ENCODE measurements around the gene ARVCF.

ARVCF gene

GRCh38 chr22:20029550-20030225 is 13.1 kb upstream of the ARVCF start:
- DNase-seq = no peak

DNA sequence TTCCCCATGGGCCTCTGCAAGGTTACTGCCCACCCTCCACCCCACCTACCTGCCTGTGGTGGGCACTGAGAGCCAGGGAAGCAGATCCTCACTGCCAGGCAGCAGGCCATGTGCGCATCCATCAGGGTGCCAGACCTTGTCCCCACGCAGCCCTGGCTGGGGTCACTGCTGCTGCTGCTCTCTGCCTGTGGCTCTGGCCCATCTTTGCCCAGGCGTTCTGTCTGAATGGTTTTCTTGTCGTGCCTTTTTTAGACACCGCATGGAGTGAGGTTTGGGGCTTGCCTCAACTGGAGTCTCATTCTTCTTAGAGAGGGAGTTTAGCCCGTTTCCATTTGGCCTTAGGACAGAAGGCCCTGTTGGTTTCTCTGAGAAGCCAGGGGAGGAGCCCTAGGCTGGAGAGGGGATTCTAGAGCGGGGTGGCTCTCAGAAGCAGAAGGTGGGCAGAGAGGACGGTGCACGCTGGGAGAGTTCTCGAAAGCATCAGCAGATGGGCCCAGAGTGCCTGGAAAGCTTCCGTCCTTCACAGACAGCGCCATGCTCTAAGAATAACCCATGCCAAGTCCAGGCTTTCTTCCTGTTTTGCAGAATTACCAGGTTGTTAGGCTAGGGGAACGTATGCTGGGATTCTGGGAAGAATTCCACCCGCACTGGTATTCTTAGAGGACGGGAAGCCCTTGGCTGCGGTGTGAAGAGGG is 12.4 kb upstream of the ARVCF start:
- peak; percentile 6 for DNase-seq

GRCh38 chr22:20027966-20028854 is 11.6 kb upstream of the ARVCF start:
- DNase-seq = no peak

DNA sequence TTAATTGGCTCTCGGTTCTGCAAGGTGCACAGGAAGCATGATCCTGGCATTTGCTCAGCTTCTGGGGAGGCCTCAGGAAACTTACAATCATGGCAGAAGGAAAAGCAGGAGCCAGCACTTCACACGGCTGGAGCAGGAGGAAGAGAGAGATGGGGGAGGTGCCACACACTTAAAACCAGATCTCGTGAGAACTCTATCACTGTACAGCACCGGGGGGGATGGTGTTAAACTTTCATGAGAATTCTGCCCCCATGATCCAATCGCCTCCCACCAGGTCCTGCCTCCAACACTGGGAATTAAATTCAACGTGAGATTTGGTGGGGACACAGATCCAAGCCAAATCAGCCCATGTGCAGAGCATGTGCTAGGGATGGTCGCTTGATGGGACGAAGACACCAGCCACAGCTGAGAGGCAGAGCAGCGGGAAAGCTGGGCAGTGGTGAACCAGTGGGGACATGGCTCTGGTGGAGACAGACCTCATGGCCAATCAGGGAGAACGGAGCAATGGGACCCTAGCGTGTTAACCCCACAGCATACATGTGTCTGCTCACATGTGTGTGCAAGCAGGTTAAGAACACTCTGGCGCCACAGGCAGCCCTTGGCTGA is 10.5 kb upstream of the ARVCF start:
- DNase-seq = no peak

DNA sequence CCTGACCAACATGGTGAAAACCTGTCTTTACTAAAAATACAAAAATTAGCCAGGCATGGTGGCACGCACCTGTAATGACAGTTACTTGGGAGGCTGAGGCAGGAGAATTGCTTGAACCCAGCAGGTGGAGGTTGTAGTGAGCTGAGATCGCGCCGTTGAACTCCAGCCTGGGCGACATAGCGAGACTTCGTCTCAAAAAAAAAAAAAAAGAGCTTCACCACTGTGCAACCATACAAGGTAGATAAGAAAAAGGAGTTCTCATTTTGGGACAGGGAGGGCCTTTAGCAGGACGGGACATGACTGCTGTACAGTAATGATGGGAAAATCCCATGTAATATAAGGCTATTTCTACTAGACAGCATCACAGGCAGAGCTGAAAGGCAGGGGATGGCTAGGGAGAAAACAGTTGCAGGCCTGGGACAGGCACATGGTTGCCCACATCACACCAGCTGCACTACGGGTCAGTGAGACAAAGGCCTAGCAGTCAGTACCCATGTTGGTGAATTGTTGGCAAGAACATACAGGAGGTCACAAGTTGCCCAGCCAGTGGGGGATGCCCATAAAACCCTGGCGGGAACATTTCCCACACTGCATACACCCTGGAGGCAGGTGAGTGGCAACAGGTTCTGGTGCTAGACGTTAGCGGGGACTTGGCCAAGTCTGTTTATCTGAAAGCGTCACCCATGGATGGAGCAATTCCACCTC is 9.7 kb upstream of the ARVCF start:
- no peak for DNase-seq

- no peak for DNase-seq
Observed at GRCh38 chr22:20025401-20026203, 9.0 kb upstream of the ARVCF start.

GRCh38 chr22:20024650-20025397 is 8.2 kb upstream of the ARVCF start:
- no peak for DNase-seq

GRCh38 chr22:20024225-20024624 is 7.6 kb upstream of the ARVCF start:
- peak; percentile 30 for DNase-seq

DNA sequence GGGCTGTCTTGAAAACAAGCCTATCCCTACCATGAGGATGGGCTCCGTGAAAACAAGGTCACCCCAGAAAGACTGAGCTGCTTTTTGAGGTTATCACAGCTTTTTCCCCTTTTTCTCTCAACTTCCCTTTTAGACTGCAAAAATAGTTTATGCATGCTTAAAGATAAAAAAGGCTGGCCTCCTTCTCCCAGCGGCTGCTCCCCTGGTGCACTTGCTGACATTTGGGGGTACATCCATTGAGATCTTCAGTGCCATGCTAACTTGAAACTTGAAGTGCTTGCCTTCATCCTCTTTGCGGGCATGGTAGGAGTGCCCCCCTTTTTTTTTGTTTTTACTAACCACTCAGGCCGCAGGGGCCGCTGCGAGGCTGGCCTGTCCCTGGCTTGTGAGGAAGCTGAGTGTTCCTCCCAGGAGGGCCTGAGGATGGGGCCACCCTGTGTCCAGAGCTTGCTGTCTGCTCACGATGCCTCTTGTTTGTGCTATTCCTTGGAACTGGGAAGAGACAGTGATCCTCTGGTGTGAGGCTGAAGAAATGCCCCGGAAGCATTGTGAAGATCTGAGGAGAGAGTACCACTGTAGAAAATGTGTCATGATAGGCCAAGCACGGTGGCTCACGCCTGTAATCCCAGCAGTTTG is 6.5 kb upstream of the ARVCF start:
- DNase-seq = no peak

DNA sequence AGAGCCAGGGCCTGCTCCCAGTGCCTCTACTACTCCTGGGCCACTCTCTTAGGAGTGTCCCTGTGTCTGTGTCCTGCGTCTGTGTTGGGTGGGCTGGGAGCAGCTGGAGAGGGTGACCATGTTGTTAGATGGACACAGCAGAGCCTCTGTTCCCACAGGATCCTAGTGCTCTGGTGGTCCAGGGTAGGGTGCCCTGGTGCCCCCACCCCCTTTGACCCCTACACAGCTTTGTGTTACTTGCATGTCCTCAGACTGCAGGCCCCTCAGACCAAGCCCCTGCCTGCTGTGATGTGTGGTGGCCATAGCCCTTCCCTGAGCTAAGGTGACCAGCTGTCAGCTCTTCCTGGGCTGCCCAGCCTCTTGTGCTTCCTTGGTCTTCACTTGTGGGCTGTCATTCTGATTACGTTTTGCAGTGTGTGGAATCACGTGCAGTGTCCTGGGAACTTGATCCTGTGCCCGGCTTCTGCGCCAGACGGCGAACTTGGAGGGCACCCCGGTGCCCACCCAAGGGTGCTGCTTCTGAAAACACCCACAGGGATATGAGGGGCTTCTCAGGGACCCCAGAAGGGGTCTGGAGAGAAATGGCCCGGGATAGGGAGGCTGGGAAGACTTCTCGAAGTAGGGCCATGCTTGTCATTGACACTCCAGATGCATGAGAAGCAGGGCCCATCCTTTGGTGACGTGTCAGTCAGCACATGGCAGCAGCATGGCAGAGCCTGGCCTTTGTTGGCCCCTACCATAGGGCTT is 5.8 kb upstream of the ARVCF start:
- no peak for DNase-seq

- DNase-seq = no peak
Observed at GRCh38 chr22:20021196-20022181, 4.9 kb upstream of the ARVCF start.

DNA sequence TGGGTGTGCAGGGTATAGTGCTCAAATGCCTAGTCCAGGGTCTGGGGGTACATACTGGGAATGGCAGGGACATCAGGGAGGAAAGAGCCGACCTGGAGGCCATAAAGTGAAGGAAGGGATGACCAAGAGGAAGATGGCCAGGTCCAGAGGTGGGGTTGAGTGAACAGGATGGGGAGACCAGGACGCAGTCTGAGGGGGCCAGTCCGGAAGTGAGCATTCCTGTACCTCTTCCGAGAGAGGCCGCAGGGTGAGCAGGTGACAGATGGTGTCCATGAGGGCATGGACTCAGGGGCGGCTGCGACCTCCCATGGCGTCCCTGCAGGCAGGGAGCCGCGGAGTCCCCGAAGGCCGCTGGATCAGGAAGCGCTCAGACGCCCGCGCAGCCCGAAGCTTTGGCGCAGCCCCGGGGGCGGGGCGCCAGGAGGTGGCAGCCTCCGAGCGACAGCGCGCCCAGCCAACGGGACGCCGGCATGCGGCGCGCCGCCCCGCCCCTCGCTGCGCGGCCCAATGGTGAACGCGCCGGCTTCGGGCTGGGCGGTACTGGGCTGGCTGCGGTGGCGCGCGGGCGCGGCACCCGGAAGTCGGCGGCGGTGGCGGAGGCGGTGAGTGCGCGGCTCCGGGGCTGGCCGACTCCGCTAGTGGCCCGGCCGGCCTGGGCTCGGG is 4.0 kb upstream of the ARVCF start, which contains the start of gene TANGO2:
Gene TANGO2, plus strand, starts transcription at position 578 of the 663 bp plus-strand sequence. CDS start 15,689 bp downstream, outside the sequence.
- DNase-seq = peak; percentile 22

DNA sequence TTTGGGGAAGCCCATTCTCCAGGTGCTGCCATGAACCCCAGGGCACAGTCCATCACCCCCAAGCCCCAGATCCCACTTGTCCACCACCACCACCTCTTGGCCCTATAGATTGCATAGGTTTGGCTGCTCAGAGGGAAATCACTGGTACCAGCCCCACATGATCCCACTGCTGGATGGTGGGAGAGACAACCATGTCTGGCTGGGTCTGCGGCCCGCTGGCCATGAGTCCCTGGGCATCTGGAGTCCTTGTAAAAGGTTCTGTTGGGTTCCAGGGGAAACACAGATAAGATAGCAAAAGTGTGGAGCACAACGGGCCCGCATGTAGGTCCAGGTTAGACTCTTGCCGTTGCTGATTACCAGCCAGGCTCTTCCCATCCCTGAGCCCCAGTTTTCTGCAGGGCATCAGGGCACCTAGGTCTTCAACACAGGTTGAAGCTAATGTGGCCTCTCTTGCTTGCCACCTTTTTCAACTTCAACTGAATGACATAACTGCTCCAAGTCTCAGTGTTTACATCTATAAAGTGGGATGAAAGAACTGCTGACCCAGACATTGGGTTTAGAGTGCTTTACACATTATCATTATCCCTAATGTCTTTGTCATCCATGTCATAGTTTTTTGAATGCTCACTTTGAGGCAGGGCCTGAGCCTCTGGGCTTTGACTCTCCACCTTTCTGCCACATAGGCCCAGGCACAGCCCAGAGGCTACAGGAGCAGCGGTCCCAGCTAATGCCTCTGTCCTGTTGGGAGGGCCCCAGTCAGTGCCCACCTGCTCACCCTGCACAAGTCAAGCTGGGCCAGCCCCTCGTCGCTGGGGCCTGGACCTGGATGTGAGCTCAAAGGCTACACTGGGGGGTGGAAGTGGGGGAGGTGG is 3.3 kb upstream of the ARVCF start:
- no peak for DNase-seq

- no peak for DNase-seq
Observed at GRCh38 chr22:20018001-20018400, 1.4 kb upstream of the ARVCF start.

DNA sequence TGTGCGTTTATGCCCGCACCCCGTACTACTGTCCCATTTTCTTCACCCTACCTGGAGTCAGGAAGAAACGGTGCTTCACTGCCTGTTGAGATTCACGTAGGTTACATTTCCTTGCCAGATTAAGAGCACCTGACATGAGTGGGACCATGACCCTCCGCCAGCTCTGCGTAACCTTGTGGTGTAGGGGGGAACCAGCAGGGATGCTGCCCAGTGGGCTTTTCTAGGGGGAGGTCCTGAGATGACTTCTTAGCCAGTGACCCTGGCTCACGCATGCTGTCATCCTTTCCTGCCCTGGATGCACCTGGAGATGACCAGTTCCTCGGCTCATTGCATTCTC is 967 bp upstream of the ARVCF start:
- no peak for DNase-seq

DNA sequence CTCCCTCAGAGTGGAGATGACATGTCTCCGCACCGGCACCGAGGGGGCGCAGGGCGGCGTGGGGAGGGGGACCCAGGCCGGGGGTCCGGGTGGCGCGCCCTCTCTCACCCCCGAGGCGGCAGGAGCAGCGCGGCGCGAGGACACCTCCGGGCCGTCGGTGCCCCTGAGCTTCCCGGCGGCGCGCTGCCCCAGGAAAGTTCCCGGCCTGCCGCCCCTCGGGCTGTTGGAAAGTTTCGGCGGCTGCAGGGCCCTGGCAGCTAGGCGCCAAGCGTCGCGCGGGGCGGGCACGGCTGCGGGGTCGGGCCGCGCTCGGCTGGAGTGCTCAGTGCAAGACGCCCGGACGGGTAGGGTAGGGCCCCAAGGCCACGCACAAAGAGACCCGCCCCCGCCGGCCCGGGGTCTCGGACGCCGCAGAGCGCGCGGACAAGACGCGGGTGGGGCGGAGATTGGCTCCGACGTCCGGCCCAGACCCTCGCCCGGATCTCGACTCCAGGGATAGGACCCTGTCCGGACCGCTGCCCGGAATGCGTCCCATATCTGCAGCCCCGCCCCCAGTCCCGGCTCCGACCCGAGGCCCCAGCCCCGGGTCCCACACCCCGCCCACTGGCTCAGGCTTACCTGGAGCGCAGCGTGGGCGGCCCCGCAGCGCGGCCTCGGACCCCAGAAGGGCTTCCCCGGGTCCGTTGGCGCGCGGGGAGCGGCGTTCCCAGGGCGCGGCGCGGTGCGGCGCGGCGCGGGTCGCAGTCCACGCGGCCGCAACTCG is 471 bp downstream of the ARVCF start:
- no peak for DNase-seq
